ACHN (cell line): ENCODE measurements around the gene CLTCL1.
A peak's percentile ranks its signal among the peaks of the same experiment; 100 is the strongest.

Source experiments
- DNase-seq: peaks from one replicate; pipeline ENCODE4 v3.0.0-alpha.2; 2015
- in situ Hi-C: cut with HindIII; loops from 2 replicates; pipeline ENCODE4 v1.10.0; 2017; ENCODE audit warnings: low sequenced_read_pairs, low pct_ligation_motif_present, low pct_unique_long_range_greater_than_20kb

CLTCL1 gene

GRCh38 chr22:19182472-19183157, 108.9 kb downstream of the CLTCL1 start:
- no peak for DNase-seq
- in situ Hi-C loops: no loop called here

- in situ Hi-C loops: no loop called here
- no peak for DNase-seq
These were observed 109.6 kb downstream of the CLTCL1 start for GRCh38 chr22:19181786-19182471.

GRCh38 chr22:19180740-19181410, 110.6 kb downstream of the CLTCL1 start:
- in situ Hi-C loops: no loop called here
- DNase-seq: no peak

- DNase-seq: no peak
- in situ Hi-C loops: no loop called here
These were observed 111.3 kb downstream of the CLTCL1 start for GRCh38 chr22:19180234-19180633.

- peak; percentile 76 for DNase-seq
- in situ Hi-C loops: no loop called here
These were observed 111.9 kb downstream of the CLTCL1 start for GRCh38 chr22:19179497-19180048.

- DNase-seq: peak; percentile 89
- in situ Hi-C loops: no loop called here
These were observed 112.6 kb downstream of the CLTCL1 start, which contains the start of gene SLC25A1 for GRCh38 chr22:19178657-19179496. Gene SLC25A1 (minus strand): TSS chr22:19178736. CDS start chr22:19178673, 63 bp downstream.

- in situ Hi-C loops: no loop called here
- peak; percentile 45 for DNase-seq
These were observed 113.4 kb downstream of the CLTCL1 start for GRCh38 chr22:19178065-19178656.

- no peak for DNase-seq
- in situ Hi-C loops: no loop called here
These were observed 114.1 kb downstream of the CLTCL1 start for GRCh38 chr22:19177164-19178064.

GRCh38 chr22:19176732-19177131, 114.8 kb downstream of the CLTCL1 start:
- DNase-seq: no peak
- in situ Hi-C loops: no loop called here

- in situ Hi-C loops: no loop called here
- DNase-seq: no peak
These were observed 115.3 kb downstream of the CLTCL1 start for GRCh38 chr22:19176175-19176643.

- in situ Hi-C loops: no loop called here
These were observed 115.8 kb downstream of the CLTCL1 start for GRCh38 chr22:19175602-19176174.

GRCh38 chr22:19175026-19175601, 116.4 kb downstream of the CLTCL1 start:
- in situ Hi-C loops: no loop called here
- no peak for DNase-seq

More at GRCh38 chr22:19175602-19176174, 115.8 kb downstream of the CLTCL1 start:
- DNase-seq: no peak

GRCh38 chr22:19174106-19175025, 117.2 kb downstream of the CLTCL1 start:
- in situ Hi-C loops: no loop called here
- DNase-seq: peak; percentile 57

GRCh38 chr22:19173047-19174035, 118.2 kb downstream of the CLTCL1 start:
- in situ Hi-C loops: no loop called here
- DNase-seq: no peak
